VCaP (cell line): ENCODE data around the gene THADA.

Experiments
- H3K27ac ChIP-seq: fragments of 450-650 bp; 2 replicates; pipeline ENCODE4 v1.5.1; 2017
- CTCF ChIP-seq: fragments of 450-650 bp; conservative IDR thresholded peaks from 2 replicates; pipeline ENCODE4 v1.5.1; 2017; ENCODE audit warnings: mild to moderate bottlenecking, moderate library complexity

The THADA gene

GRCh38 chr2:43184339-43184895, 411.4 kb downstream of the THADA start:
- TF ChIP-seq CTCF, result no peak
- H3K27ac ChIP-seq, result no peak overlapping the region

GRCh38 chr2:43183743-43184142, 412.1 kb downstream of the THADA start:
- no peak overlapping the region for H3K27ac ChIP-seq
- no peak for TF ChIP-seq CTCF

GRCh38 chr2:43180897-43181296, 414.9 kb downstream of the THADA start:
- no peak for TF ChIP-seq CTCF
- H3K27ac ChIP-seq, result no peak overlapping the region
